GM10248 (cell line): ENCODE results near the gene SEC16A.

Source experiments
- CTCF ChIA-PET: fragments of 300-600 bp; sonication (Branson Sonifier 250); formaldehyde crosslinking; extraction: SDS; loops from one replicate; lab custom pipeline; 2021; ENCODE audit warnings: antibody characterized with exemption; lab: Yijun Ruan, JAX
- POLR2A ChIA-PET: fragments of 350-650 bp; sonication (Branson Sonifier 250); formaldehyde crosslinking; extraction: SDS; loops from one replicate; lab custom pipeline; 2020; ENCODE audit warnings: antibody characterized with exemption; lab: Yijun Ruan, JAX
- DNase-seq: peaks from one replicate; pipeline ENCODE4 v3.0.0; 2012; ENCODE audit errors: extremely low spot score
- TF ChIP-seq, protein P1 (sequence below): IDR thresholded peaks from 2 replicates; pipeline ENCODE4 v1.5.1; 2012; ENCODE audit warnings: mild to moderate bottlenecking, low read depth; ENCODE audit errors: extremely low read depth, missing control alignments, control extremely low read depth

The SEC16A gene

DNA sequence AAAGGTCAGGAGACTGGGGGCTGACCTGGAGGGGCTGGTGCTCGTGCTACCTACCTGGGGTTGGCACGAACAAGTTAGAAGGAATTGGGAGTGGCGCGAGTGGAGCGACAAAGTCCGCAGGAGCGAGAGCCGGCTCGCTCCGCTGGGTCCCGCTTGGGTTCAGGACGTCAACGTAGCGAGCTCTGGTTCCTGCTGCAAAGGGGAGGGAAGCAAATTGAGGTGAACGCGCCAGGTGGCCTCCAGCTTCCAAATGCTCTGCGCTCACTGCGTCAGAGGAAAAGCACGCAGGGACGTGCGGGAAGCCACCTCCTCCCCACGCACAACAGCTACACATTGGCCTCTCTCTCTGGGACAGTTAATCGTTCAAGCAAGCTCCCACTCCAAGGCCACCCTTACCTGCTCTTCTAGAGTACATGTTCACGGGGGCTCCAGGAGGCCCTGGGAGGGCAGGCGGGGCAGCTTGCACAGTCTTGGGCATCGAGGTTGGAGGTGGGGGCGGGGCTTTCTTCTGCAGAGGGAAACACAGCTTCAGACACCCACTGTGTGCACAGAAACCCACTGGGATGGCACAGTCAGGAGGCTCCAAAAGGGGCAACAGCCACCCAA is 35.6 kb downstream of the SEC16A start:
- ChIA-PET POLR2A (no interaction called here), CTCF (no interaction called here)
- no peak for DNase-seq
- TF ChIP-seq, protein P1, sequence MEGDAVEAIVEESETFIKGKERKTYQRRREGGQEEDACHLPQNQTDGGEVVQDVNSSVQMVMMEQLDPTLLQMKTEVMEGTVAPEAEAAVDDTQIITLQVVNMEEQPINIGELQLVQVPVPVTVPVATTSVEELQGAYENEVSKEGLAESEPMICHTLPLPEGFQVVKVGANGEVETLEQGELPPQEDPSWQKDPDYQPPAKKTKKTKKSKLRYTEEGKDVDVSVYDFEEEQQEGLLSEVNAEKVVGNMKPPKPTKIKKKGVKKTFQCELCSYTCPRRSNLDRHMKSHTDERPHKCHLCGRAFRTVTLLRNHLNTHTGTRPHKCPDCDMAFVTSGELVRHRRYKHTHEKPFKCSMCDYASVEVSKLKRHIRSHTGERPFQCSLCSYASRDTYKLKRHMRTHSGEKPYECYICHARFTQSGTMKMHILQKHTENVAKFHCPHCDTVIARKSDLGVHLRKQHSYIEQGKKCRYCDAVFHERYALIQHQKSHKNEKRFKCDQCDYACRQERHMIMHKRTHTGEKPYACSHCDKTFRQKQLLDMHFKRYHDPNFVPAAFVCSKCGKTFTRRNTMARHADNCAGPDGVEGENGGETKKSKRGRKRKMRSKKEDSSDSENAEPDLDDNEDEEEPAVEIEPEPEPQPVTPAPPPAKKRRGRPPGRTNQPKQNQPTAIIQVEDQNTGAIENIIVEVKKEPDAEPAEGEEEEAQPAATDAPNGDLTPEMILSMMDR, result no peak

DNA sequence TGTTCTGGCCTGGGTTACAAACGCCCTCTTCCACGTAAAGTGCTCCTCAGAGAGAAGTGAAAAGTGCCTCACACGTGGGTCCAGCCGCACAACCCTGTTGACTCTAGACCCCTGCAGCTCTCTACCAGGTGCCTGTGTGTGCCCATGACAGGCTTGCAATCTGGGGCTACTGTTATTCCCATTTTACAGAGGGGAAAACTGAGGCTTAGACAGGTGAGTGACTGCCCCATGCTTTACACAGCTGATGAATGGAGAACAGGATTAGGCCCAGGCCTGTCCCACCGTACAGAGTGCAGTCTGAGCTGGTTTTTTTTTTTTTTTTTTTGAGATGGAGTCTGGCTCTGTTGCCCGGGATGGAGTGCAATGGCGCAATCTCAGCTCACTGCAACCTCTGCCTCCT is 37.0 kb downstream of the SEC16A start:
- CTCF ChIA-PET, result interaction anchor here (0.8 to 1.6 kb wide), 4 partner anchors 10 to 198 kb away, joined by 3 to 5 read pairs (median 4); no protein-coding TSS in a partner anchor
- POLR2A ChIA-PET, result interaction anchor here (0.6 to 0.7 kb wide), 2 partner anchors 352 to 1987 kb away, joined by 4 to 6 read pairs; no protein-coding TSS in a partner anchor

DNA sequence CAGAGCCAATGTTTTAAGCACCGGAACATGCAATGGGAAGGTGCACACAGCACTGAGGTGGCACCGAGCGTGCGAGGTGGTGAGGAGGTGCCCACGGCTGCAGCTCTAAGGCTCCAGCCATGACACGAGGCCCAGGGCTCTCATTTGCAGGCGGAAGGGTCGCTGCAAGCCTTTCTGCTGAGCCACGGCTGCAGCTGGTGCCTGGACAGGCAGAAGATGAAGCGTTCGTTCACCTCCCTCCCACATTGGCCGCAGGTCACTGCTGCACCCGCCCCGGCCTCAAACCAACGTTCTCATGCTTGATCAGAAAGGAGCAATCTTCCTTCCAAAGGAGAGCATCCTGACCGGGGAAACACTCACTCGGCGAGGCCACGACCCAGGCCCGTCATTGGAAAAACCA is 38.7 kb downstream of the SEC16A start:
- no peak for DNase-seq
- ChIA-PET POLR2A (no interaction called here), CTCF (no interaction called here)
- TF ChIP-seq, protein P1, result no peak

More for the DNA sequence above, 37.0 kb downstream of the SEC16A start:
- no peak for DNase-seq
- TF ChIP-seq, protein P1, result no peak

DNA sequence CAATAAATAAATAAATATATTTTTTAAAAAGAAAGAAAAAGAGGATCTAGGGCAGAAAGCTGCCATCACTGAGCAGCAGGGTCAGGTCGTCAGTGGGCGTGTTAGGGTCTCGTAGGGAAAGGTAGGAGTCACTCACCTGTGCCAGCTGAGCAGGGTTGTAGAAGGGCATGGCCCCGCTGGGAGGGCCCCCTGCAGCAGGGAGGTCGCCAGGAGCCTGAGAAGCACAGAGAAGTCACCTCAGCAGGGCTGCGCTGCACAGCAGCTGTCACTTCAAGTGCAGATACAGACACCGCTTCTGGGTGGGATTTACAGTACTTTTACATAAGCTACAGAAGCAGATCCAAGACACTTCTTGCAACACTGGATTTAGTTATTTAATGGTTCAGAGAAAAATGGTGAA is 39.2 kb downstream of the SEC16A start:
- ChIA-PET POLR2A (no interaction called here), CTCF (interaction anchor here (1.4 kb wide), 1 partner anchor 11 kb away, joined by 4 read pairs; no protein-coding TSS in a partner anchor)
- TF ChIP-seq, protein P1, result no peak
- no peak for DNase-seq

DNA sequence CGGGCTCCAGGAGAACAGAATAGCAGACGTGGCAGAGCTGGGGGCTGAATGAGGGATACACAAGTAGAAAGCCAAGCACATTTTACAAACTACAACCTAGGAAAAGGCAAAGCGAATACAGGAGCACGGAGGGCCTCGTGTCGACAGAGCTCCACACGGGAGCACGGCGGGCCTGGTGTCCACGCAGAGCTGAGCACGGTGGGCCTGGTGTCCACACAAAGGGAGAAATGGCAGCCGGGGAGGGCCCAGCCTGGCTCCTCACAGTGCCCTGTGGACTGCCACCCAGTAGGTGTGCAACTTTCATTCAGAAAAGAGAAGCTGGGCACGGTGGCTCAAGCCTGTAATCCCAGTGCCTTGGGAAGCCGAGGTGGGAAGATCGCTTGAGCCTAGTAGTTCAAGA is 39.8 kb downstream of the SEC16A start:
- ChIA-PET POLR2A (no interaction called here), CTCF (interaction anchor here (1.4 kb wide), 1 partner anchor 11 kb away, joined by 4 read pairs; no protein-coding TSS in a partner anchor)
- no peak for DNase-seq
- TF ChIP-seq, protein P1, result no peak

DNA sequence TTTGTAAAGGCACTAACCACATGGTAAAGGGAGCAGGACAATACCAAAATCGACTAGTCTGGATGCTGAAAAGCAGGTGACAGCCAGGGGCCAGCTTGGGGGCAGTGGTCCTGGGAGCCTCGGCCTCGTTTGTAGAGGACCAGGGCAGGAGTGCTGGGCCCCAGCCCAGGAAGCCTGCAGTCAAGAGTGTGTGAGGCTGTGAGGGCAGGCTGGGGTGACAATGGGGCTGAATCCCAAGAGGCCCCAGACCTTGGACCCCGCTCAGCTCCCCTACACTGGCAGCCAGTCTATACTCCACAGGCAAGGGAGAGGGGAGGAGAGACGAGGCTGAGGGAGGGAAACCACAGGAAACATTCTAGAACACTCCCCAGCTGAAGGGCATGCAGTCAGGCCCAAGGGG is 40.6 kb downstream of the SEC16A start:
- ChIA-PET CTCF (interaction anchor here (1.2 to 1.4 kb wide), 2 partner anchors 12 to 21 kb away, joined by 3 to 4 read pairs; no protein-coding TSS in a partner anchor), POLR2A (no interaction called here)
- TF ChIP-seq, protein P1, result no peak
- no peak for DNase-seq
